BLaER1 treated with 17β-estradiol and CSF1 and Interleukin-3, amounts not matched to agents 10 nM and 100 nM (cell line): ENCODE data around the gene ZNF687.

Source experiments
- H3K27ac ChIP-seq, 11 experiments: shearing (Covaris generic); formaldehyde crosslinking; 2 replicates each; pipeline ENCODE4 v1.8.1; 2022
- H3K27me3 ChIP-seq, 11 experiments: shearing (Covaris generic); formaldehyde crosslinking; 2 replicates each; pipeline ENCODE4 v1.8.1; 2022
- H3K36me3 ChIP-seq, 11 experiments: shearing (Covaris generic); formaldehyde crosslinking; 2 replicates each; pipeline ENCODE4 v1.8.1; 2022
- H3K4me1 ChIP-seq, 10 experiments: shearing (Covaris generic); formaldehyde crosslinking; 2 replicates each; pipeline ENCODE4 v1.8.1; 2022
- H3K4me2 ChIP-seq, 11 experiments: shearing (Covaris generic); formaldehyde crosslinking; 2 replicates each; pipeline ENCODE4 v1.8.1; 2022
- H3K4me3 ChIP-seq, 10 experiments: shearing (Covaris generic); formaldehyde crosslinking; 2 replicates each; pipeline ENCODE4 v1.8.1; 2022
- H3K9ac ChIP-seq, 11 experiments: shearing (Covaris generic); formaldehyde crosslinking; 2 replicates each; pipeline ENCODE4 v1.8.1; 2022
- H3K9me3 ChIP-seq, 11 experiments: shearing (Covaris generic); formaldehyde crosslinking; replicated peaks in 1 of 11; 2 replicates each; pipeline ENCODE4 v1.8.1; 2022
- H4K20me1 ChIP-seq, 11 experiments: shearing (Covaris generic); formaldehyde crosslinking; 2 replicates each; pipeline ENCODE4 v1.8.1; 2022
- Cebpa-rat ChIP-seq, 11 experiments: shearing (Covaris generic); IDR thresholded peaks; 2 replicates each; pipeline ENCODE4 v1.8.1; 2022

Gene ZNF687

DNA sequence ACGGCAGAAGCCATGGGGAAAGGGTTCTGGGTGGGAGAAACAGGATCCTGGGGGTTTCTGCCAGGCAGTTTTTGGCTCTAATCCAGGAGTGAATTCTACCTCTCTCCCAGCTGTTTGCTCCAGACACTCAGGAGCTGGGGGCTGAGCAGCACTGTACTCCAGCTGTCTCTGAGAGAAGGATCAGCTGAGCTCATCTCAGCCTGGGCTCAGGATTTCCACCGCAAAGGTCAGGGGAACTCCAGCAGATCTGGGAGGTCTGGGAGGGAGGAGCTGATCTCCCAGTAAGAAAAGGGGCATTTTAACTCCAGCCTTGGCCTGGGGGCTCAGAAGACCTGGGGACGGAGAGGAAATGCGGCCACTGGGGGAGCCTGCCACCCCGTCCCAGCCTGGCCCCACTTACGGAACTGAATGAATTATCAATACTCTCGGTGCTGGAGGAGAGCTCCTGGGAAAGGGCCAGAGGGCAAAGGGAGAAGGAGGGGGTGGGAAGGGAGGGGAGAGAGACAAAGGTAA, 27.8 kb downstream of the ZNF687 start:
- no peaks in the 10 kb centered on the region for H3K27me3 ChIP-seq
- H3K4me1 ChIP-seq = peaks cover 23 to 44% (median 36%) of the 10 kb centered on the region in 10 experiments
- peaks cover 26 to 79% (median 65%) of the 10 kb centered on the region in 11 experiments; a peak in 21 of 22 replicates for H4K20me1 ChIP-seq
- H3K27ac ChIP-seq = peak overlapping the region in 2 of 11 experiments; percentile 3 to 17; a peak in 2 of 22 replicates
- H3K4me3 ChIP-seq = no peak overlapping the region
- no peaks in the 10 kb centered on the region for H3K9me3 ChIP-seq
- peaks cover 88 to 100% (median 99%) of the 10 kb centered on the region in 11 experiments for H3K36me3 ChIP-seq
- peak overlapping the region in 3 of 11 experiments; percentile 14 to 35 (median 24); a peak in 2 of 22 replicates for H3K9ac ChIP-seq
- no peak overlapping the region for H3K4me2 ChIP-seq
- no peak for TF ChIP-seq Cebpa-rat (IDR thresholded peaks at IDR 0.05)

GRCh38 chr1:151311011-151311410, 28.9 kb downstream of the ZNF687 start:
- TF ChIP-seq Cebpa-rat (IDR thresholded peaks at IDR 0.05) = no peak
- peaks cover 23 to 49% (median 42%) of the 10 kb centered on the region in 10 experiments for H3K4me1 ChIP-seq
- no peaks in the 10 kb centered on the region for H3K9me3 ChIP-seq
- H3K4me2 ChIP-seq = peak overlapping the region in 4 of 11 experiments; percentile 56 to 71 (median 62); a peak in 7 of 22 replicates
- peak overlapping the region in 2 of 11 experiments; percentile 23 to 24; a peak in 3 of 22 replicates for H3K9ac ChIP-seq
- H4K20me1 ChIP-seq = peaks cover 27 to 87% (median 72%) of the 10 kb centered on the region in 11 experiments; a peak in 21 of 22 replicates
- H3K27me3 ChIP-seq = no peaks in the 10 kb centered on the region
- H3K36me3 ChIP-seq = peaks cover 88 to 100% (median 99%) of the 10 kb centered on the region in 11 experiments
- no peak overlapping the region for H3K4me3 ChIP-seq
- peak overlapping the region in 5 of 11 experiments; percentile 12 to 72 (median 28); a peak in 7 of 22 replicates for H3K27ac ChIP-seq

- peak overlapping the region; percentile 7 to 72 (median 65); a peak in 18 of 22 replicates for H3K27ac ChIP-seq
- peaks cover 23 to 53% (median 42%) of the 10 kb centered on the region in 10 experiments for H3K4me1 ChIP-seq
- TF ChIP-seq Cebpa-rat (IDR thresholded peaks at IDR 0.05) = peak in 6 of 11 experiments; percentile 36 to 80 (median 67); a peak in 8 of 22 replicates
- H4K20me1 ChIP-seq = peaks cover 30 to 91% (median 76%) of the 10 kb centered on the region in 11 experiments; a peak in 21 of 22 replicates
- peak overlapping the region in 10 of 11 experiments; percentile 22 to 56 (median 35); a peak in 13 of 22 replicates for H3K9ac ChIP-seq
- no peak overlapping the region for H3K4me3 ChIP-seq
- peak overlapping the region in 10 of 11 experiments; percentile 15 to 71 (median 58); a peak in 16 of 22 replicates for H3K4me2 ChIP-seq
- H3K36me3 ChIP-seq = peaks cover 88 to 100% (median 98%) of the 10 kb centered on the region in 11 experiments
- H3K27me3 ChIP-seq = no peaks in the 10 kb centered on the region
- H3K9me3 ChIP-seq = no peaks in the 10 kb centered on the region
These were observed 29.7 kb downstream of the ZNF687 start for GRCh38 chr1:151311589-151312331.

GRCh38 chr1:151312411-151312810, 30.3 kb downstream of the ZNF687 start:
- Histone ChIP-seq H4K20me1 (peaks cover 30 to 94% (median 80%) of the 10 kb centered on the region in 11 experiments; a peak in 21 of 22 replicates), H3K9me3 (no peaks in the 10 kb centered on the region), H3K4me1 (peaks cover 23 to 53% (median 42%) of the 10 kb centered on the region in 10 experiments), H3K4me2 (peak overlapping the region; percentile 36 to 72 (median 62); a peak in 21 of 22 replicates), H3K4me3 (no peak overlapping the region; a peak in 1 of 20 replicates), H3K27me3 (no peaks in the 10 kb centered on the region), H3K27ac (peak overlapping the region; percentile 7 to 72 (median 65); a peak in 16 of 22 replicates), H3K36me3 (peaks cover 88 to 100% (median 98%) of the 10 kb centered on the region in 11 experiments), H3K9ac (peak overlapping the region in 5 of 11 experiments; percentile 23 to 56 (median 47); a peak in 5 of 22 replicates)
- TF ChIP-seq Cebpa-rat (IDR thresholded peaks at IDR 0.05) = no peak

DNA sequence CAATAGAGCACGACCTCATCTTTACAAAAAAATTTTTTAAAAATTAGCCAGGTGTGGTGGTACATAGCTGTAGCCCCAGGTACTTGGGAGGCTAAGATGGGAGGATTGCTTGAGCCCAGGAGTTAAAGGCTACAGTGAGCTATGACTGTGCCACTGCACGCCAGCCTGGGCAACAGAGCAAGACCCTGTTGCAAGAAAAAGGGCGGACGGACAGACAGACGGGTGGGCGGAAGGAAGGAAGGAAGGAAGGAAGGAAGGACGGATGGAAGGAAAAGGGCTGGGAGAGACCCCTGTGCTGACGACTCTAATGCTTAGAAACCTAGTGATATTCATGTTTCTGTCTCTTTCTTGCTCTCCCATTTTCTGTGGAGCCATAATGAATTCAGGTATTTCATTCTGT, 30.7 kb downstream of the ZNF687 start:
- peak overlapping the region in 1 of 10 experiments; percentile 15; a peak in 1 of 20 replicates for H3K4me3 ChIP-seq
- peaks cover 23 to 53% (median 42%) of the 10 kb centered on the region in 10 experiments for H3K4me1 ChIP-seq
- no peak for TF ChIP-seq Cebpa-rat (IDR thresholded peaks at IDR 0.05)
- H3K9me3 ChIP-seq = no peaks in the 10 kb centered on the region
- H3K27me3 ChIP-seq = no peaks in the 10 kb centered on the region
- peak overlapping the region in 3 of 11 experiments; percentile 23 to 50 (median 47); a peak in 3 of 22 replicates for H3K9ac ChIP-seq
- peaks cover 88 to 100% (median 98%) of the 10 kb centered on the region in 11 experiments for H3K36me3 ChIP-seq
- H3K4me2 ChIP-seq = peak overlapping the region; percentile 36 to 72 (median 62)
- peaks cover 30 to 94% (median 76%) of the 10 kb centered on the region in 11 experiments; a peak in 21 of 22 replicates for H4K20me1 ChIP-seq
- H3K27ac ChIP-seq = peak overlapping the region in 7 of 11 experiments; percentile 49 to 72 (median 69); a peak in 10 of 22 replicates

DNA sequence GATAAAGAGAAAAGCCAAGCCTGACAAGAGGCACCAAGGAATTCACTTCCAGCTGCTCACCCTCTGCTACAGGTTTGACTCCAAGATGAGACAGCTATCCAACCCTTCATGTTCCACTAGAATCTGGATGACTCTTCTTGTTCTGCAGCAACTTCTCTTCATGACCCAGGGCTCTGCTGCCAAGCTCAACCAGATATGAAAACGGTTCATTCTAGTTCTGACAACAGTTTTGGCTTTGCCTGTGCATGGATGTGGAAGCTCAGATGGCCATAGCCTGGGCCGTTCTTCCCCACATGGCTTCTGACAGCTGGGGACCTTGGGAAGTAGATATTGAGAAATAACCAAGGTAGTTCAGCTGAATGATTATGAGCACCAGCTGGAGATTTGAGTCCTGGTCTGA, 31.4 kb downstream of the ZNF687 start:
- Histone ChIP-seq H3K9me3 (no peaks in the 10 kb centered on the region), H3K36me3 (peaks cover 83 to 100% (median 94%) of the 10 kb centered on the region in 11 experiments), H3K27me3 (no peaks in the 10 kb centered on the region), H3K4me2 (peak overlapping the region; percentile 36 to 72 (median 62); a peak in 21 of 22 replicates), H3K4me1 (peaks cover 23 to 53% (median 42%) of the 10 kb centered on the region in 10 experiments), H4K20me1 (peaks cover 30 to 90% (median 69%) of the 10 kb centered on the region in 11 experiments; a peak in 21 of 22 replicates), H3K9ac (no peak overlapping the region; a peak in 1 of 22 replicates), H3K4me3 (no peak overlapping the region), H3K27ac (peak overlapping the region in 3 of 11 experiments; percentile 60 to 71 (median 66); a peak in 3 of 22 replicates)
- no peak for TF ChIP-seq Cebpa-rat (IDR thresholded peaks at IDR 0.05)

GRCh38 chr1:151314137-151314875, 32.2 kb downstream of the ZNF687 start:
- no peaks in the 10 kb centered on the region for H3K27me3 ChIP-seq
- no peak overlapping the region for H3K4me3 ChIP-seq
- peaks cover 30 to 90% (median 66%) of the 10 kb centered on the region in 11 experiments; a peak in 21 of 22 replicates for H4K20me1 ChIP-seq
- peaks cover 82 to 100% (median 94%) of the 10 kb centered on the region in 11 experiments for H3K36me3 ChIP-seq
- H3K27ac ChIP-seq = 0 out of 22 replicates have a peak overlapping the region, but pooled peaks of 1 of the 11 experiments have one; percentile 0
- H3K9ac ChIP-seq = no peak overlapping the region
- H3K9me3 ChIP-seq = no peaks in the 10 kb centered on the region
- TF ChIP-seq Cebpa-rat (IDR thresholded peaks at IDR 0.05) = no peak
- peak overlapping the region in 7 of 11 experiments; percentile 6 to 71 (median 38); a peak in 4 of 22 replicates for H3K4me2 ChIP-seq
- peaks cover 23 to 53% (median 42%) of the 10 kb centered on the region in 10 experiments for H3K4me1 ChIP-seq
